NOMO-1 treated with DMSO at 0.1 percent for 48 hours (cell line): ENCODE measurements around the gene PAQR4.
"Not testable (repeated sequence)": the region's sequence is repeated elsewhere in the genome, so short reads cannot be mapped to it uniquely, and the experiment has no call there.

Source experiments
- DNase-seq: peaks from one replicate; lab custom pipeline; 2025; ENCODE audit not compliant: unreplicated experiment; lab: John Stamatoyannopoulos, UW

The PAQR4 gene

GRCh38 chr16:2968738-2969544 is at the start of gene PAQR4:
Gene PAQR4 (plus strand): TSS chr16:2969348. CDS start chr16:2969675, 327 bp downstream.
- DNase-seq = peak; percentile 87

GRCh38 chr16:2919511-2920255 is 49.5 kb upstream of the PAQR4 start:
- DNase-seq = peak; percentile 28

GRCh38 chr16:2923481-2923880 is 45.7 kb upstream of the PAQR4 start:
- DNase-seq = no peak

GRCh38 chr16:2924901-2925755 is 44.0 kb upstream of the PAQR4 start:
- no peak for DNase-seq

- DNase-seq = no peak
Measured at GRCh38 chr16:2925951-2926649, 43.0 kb upstream of the PAQR4 start.

- no peak for DNase-seq
Measured at GRCh38 chr16:2926650-2926999, 42.5 kb upstream of the PAQR4 start.

- DNase-seq = peak; percentile 79
Measured at GRCh38 chr16:2927010-2927646, 42.0 kb upstream of the PAQR4 start.

GRCh38 chr16:2928151-2928550 is 41.0 kb upstream of the PAQR4 start:
- not testable (repeated sequence) for DNase-seq

- no peak for DNase-seq
Measured at GRCh38 chr16:2928796-2929195, 40.4 kb upstream of the PAQR4 start.

GRCh38 chr16:2929693-2930092 is 39.5 kb upstream of the PAQR4 start:
- DNase-seq = no peak

GRCh38 chr16:2930236-2930635 is 38.9 kb upstream of the PAQR4 start:
- DNase-seq = no peak

- not testable (repeated sequence) for DNase-seq
Measured at GRCh38 chr16:2931231-2931914, 37.8 kb upstream of the PAQR4 start.

GRCh38 chr16:2933136-2933535 is 36.0 kb upstream of the PAQR4 start:
- DNase-seq = no peak

- no peak for DNase-seq
Measured at GRCh38 chr16:2933701-2934100, 35.4 kb upstream of the PAQR4 start.

GRCh38 chr16:2934450-2934849 is 34.7 kb upstream of the PAQR4 start:
- DNase-seq = no peak

GRCh38 chr16:2936436-2937011 is 32.6 kb upstream of the PAQR4 start:
- no peak for DNase-seq

GRCh38 chr16:2937170-2937569 is 32.0 kb upstream of the PAQR4 start:
- DNase-seq = no peak

- no peak for DNase-seq
Measured at GRCh38 chr16:2938206-2938605, 30.9 kb upstream of the PAQR4 start.

GRCh38 chr16:2939968-2940367 is 29.2 kb upstream of the PAQR4 start:
- no peak for DNase-seq
